Measurements from ENCODE around the gene RPS19BP1. TPM values are rescaled to one million over a fixed set of nuclear protein-coding genes. Genes with fewer than 3 reads are reported as not detected.

The RPS19BP1 gene
- total RNA-seq, 1 donor from 2014 or later = 27.7 TPM

GRCh38 chr22:39489094-39490068, 43.2 kb downstream of the RPS19BP1 start:
- Histone ChIP-seq H3K4me2 (peak overlapping the region; percentile 56), H4K20me1 (ENCODE audit: low read depth) (peaks cover 5% of the 10 kb centered on the region), H3K4me1 (no peaks in the 10 kb centered on the region), H3K36me3 (no peaks in the 10 kb centered on the region), H3K27me3 (peaks cover 5% of the 10 kb centered on the region), H3K27ac (no peak overlapping the region), H3K4me3 (no peak overlapping the region), H3K79me2 (ENCODE audit: low read depth) (no peaks in the 10 kb centered on the region), H3K9me3 (ENCODE audit: low read depth) (no peaks in the 10 kb centered on the region), H2AFZ (replicated peaks) (no peak overlapping the region), H3F3A (ENCODE audit: low read depth) (no peaks in the 10 kb centered on the region), H3K9ac (no peak overlapping the region)
- Mint-ChIP-seq H3K9me3 (no peaks in the 10 kb centered on the region), H3K27ac (no peak overlapping the region), H3K36me3 (peaks cover 4% of the 10 kb centered on the region), H3K27me3 (ENCODE audit: insufficient read depth, low read depth) (peaks cover 9% of the 10 kb centered on the region), H3K4me1 (peaks cover 5% of the 10 kb centered on the region), H3K4me3 (peak overlapping the region; percentile 15)
- DNase-seq (ENCODE audit: low spot score) = no peak
- TF ChIP-seq EZH2phosphoT487 (IDR thresholded peaks at IDR 0.05) = no peak
- TF ChIP-seq CTCF (IDR thresholded peaks at IDR 0.05) = no peak
- no peak for TF ChIP-seq EZH2 (IDR thresholded peaks at IDR 0.05)

GRCh38 chr22:39488563-39489083, 43.9 kb downstream of the RPS19BP1 start:
- H3K9me3 Mint-ChIP-seq = no peaks in the 10 kb centered on the region
- H3K4me3 Mint-ChIP-seq = no peak overlapping the region
- H3K27me3 ChIP-seq = no peaks in the 10 kb centered on the region
- H3K36me3 Mint-ChIP-seq = peaks cover 4% of the 10 kb centered on the region
- no peak for DNase-seq (ENCODE audit: low spot score)
- peaks cover 5% of the 10 kb centered on the region for H3K4me1 Mint-ChIP-seq
- peaks cover 10% of the 10 kb centered on the region for H4K20me1 ChIP-seq (ENCODE audit: low read depth)
- peaks cover 9% of the 10 kb centered on the region for H3K27me3 Mint-ChIP-seq (ENCODE audit: insufficient read depth, low read depth)
- no peaks in the 10 kb centered on the region for H3F3A ChIP-seq (ENCODE audit: low read depth)
- H3K9ac ChIP-seq = no peak overlapping the region
- H3K4me1 ChIP-seq = no peaks in the 10 kb centered on the region
- no peaks in the 10 kb centered on the region for H3K9me3 ChIP-seq (ENCODE audit: low read depth)
- H3K4me2 ChIP-seq = no peak overlapping the region
- H3K79me2 ChIP-seq (ENCODE audit: low read depth) = no peaks in the 10 kb centered on the region
- no peaks in the 10 kb centered on the region for H3K36me3 ChIP-seq
- H2AFZ ChIP-seq (replicated peaks) = no peak overlapping the region
- TF ChIP-seq EZH2 (IDR thresholded peaks at IDR 0.05) = no peak
- no peak for TF ChIP-seq CTCF (IDR thresholded peaks at IDR 0.05)
- no peak for TF ChIP-seq EZH2phosphoT487 (IDR thresholded peaks at IDR 0.05)
- H3K27ac Mint-ChIP-seq = no peak overlapping the region
- H3K4me3 ChIP-seq = no peak overlapping the region
- H3K27ac ChIP-seq = no peak overlapping the region

GRCh38 chr22:39487826-39488520, 44.6 kb downstream of the RPS19BP1 start:
- Histone ChIP-seq H3K4me2 (no peak overlapping the region), H3K36me3 (no peaks in the 10 kb centered on the region), H2AFZ (replicated peaks) (no peak overlapping the region), H3K4me1 (peaks cover 2% of the 10 kb centered on the region), H3F3A (ENCODE audit: low read depth) (no peaks in the 10 kb centered on the region), H3K79me2 (ENCODE audit: low read depth) (no peaks in the 10 kb centered on the region), H4K20me1 (ENCODE audit: low read depth) (peaks cover 16% of the 10 kb centered on the region), H3K9ac (no peak overlapping the region), H3K27ac (no peak overlapping the region), H3K9me3 (ENCODE audit: low read depth) (no peaks in the 10 kb centered on the region), H3K4me3 (no peak overlapping the region), H3K27me3 (no peaks in the 10 kb centered on the region)
- no peak overlapping the region for H3K4me3 Mint-ChIP-seq
- no peak for DNase-seq (ENCODE audit: low spot score)
- H3K27me3 Mint-ChIP-seq (ENCODE audit: insufficient read depth, low read depth) = peaks cover 9% of the 10 kb centered on the region
- H3K27ac Mint-ChIP-seq = no peak overlapping the region
- TF ChIP-seq EZH2 (IDR thresholded peaks at IDR 0.05) (no peak), EZH2phosphoT487 (IDR thresholded peaks at IDR 0.05) (no peak), CTCF (IDR thresholded peaks at IDR 0.05) (no peak)
- H3K9me3 Mint-ChIP-seq = no peaks in the 10 kb centered on the region
- peaks cover 4% of the 10 kb centered on the region for H3K36me3 Mint-ChIP-seq
- H3K4me1 Mint-ChIP-seq = peaks cover 5% of the 10 kb centered on the region
